Measurements from ENCODE around the gene FAXDC2. TPM values are rescaled to one million over a fixed set of nuclear protein-coding genes. Genes with fewer than 3 reads are reported as not detected.
A peak's percentile ranks its signal among the peaks of the same experiment; 100 is the strongest.

Gene FAXDC2
- total and polyA plus RNA-seq, 9 of the 15 experiments (the other 6 are each of a cell fraction or from before 2014, with no cell fraction given): 2.4 to 30.0 (median 9.9) TPM

DNA sequence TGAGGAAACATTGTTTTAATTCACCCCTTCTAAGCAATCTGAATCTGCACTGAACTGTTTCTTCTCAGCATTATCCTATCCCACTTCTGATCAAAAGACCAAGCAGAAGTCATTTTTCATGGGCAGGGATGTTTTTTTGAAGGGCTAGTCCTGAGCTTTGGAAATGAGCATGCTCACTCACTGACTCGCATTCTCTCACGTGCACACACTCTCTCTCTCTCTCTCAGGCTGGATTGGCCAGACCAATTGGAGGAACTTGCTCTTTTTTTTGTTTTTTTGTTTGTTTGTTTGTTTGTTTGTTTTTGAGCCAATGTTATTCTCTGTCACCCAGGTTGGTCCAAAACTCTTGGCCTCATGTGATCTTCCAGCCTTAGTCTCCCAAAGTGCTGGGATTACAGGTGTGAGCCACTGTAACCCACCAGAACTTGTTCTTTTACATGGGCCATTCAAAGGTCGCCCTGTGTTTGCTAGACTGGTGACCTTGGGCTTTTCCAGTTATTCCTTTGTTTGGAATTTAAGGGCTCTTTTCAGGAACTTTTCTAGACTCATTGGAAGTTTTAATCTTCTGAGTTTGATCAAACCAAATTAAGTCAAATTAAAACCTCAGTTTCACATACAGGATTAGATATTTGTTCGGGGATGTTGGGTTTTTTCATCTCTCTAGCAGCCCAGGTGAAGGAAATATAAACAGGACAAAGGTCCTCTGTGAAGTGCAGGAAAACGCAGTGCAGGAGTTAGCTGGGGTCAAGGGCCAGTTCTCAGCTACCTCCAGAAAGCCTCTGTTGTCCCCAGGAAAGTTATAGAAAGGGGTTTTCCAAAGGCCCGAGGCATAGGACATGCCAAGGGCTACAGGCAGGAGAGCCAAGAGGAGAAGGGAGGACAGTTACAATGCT, 13.1 kb downstream of the FAXDC2 start:
- Histone ChIP-seq H3K27me3 (ENCODE audit: control insufficient read depth in 2 of 2, insufficient read depth in 2 of 2, low read length in 2 of 2) (no peaks in the 10 kb centered on the region), H3K79me2 (ENCODE audit: control insufficient read depth, insufficient read depth, low read length) (peaks cover 26% of the 10 kb centered on the region), H3K9me3 (replicated peaks; ENCODE audit: control insufficient read depth, insufficient read depth, low read depth, low read length) (no peaks in the 10 kb centered on the region), H3K4me2 (ENCODE audit: insufficient read depth, low read length) (no peak overlapping the region), H3K4me1 (replicated peaks in 1 of 2; ENCODE audit: control insufficient read depth in 2 of 2, insufficient read depth in 2 of 2, low read length in 2 of 2) (peaks cover 35 to 39% of the 10 kb centered on the region in 2 experiments), H4K20me1 (replicated peaks; ENCODE audit: control insufficient read depth, insufficient read depth, low read length) (no peaks in the 10 kb centered on the region), H3K9me1 (ENCODE audit: control insufficient read depth, insufficient read depth, low read length) (no peaks in the 10 kb centered on the region), H3K9ac (ENCODE audit: insufficient read depth in 1 of 2, low read depth in 2 of 2, low read length in 2 of 2) (no peak overlapping the region; a peak in 1 of 4 replicates), H3K4me3 (no peak overlapping the region), H2AFZ (ENCODE audit: low read depth, low read length) (no peak overlapping the region), H3K27ac (ENCODE audit: extremely low read depth, low read depth, low read length) (no peak overlapping the region), H3K36me3 (ENCODE audit: control insufficient read depth, insufficient read depth, low read length) (peaks cover 5% of the 10 kb centered on the region; the same call in 1 of the 3 replicates)
- DNase-seq (ENCODE audit: extremely low read depth in 1 of 4, low spot score in 3 of 4) (no peak), ATAC-seq (no peak), FAIRE-seq (no peak)
- TF ChIP-seq BHLHE40 (IDR thresholded peaks at IDR 0.05; ENCODE audit: low read length) (peak; percentile 90), ZBTB2 (IDR thresholded peaks at IDR 0.05) (0 out of 2 replicates have a peak, but pooled peaks have one; percentile 24), SMAD2 (IDR thresholded peaks at IDR 0.05; ENCODE audit: low read depth, low read length) (no peak)
- intact Hi-C loops (cut with micrococcal nuclease) (no loop called here), in situ Hi-C loops (cut with MboI) (no loop called here)
- 66% methylated on average over 4 of the region's 6 CpGs for WGBS (ENCODE audit: insufficient coverage, low coverage, missing lambda C conversion rate)
- CTCF ChIA-PET (ENCODE audit: low intra/inter-chr PET ratio): no interaction called here
- no TSS peak for BruUV-seq (replicated peaks)
- POLR2A ChIA-PET: interaction anchor here (0.6 to 1.4 kb wide), 4 partner anchors 10 to 420 kb away, joined by 3 read pairs; partner anchors contain the start of gene FAXDC2

Measured in K562 (cell line).